Measurements from ENCODE around the gene TLL1.

DNA sequence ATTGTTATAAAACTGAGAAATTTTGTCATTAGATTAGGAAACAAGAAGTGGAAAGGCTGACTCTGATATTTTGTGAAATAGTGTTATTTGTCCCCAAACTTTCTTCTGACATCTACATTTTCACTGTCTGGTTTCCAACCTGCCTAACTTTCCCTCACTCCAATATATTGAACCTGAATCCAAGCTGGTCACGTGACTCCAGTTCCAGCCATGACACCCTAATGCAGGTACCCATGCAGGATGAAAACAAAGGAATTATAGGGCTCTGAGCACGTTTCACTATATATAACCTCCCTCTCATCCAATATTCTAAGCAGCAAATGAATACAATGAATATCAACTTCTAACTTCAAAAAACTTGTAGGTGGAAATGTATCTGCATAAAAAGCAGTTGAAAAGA, 231.6 kb downstream of the TLL1 start:
- TF ChIP-seq CTCF (IDR thresholded peaks at IDR 0.05) (no peak), POLR2AphosphoS5 (IDR thresholded peaks at IDR 0.05) (no peak)

All from breast epithelium (tissue), 3 donors.